DMS153 treated with DMSO at 0.1 percent for 48 hours (cell line): ENCODE results near the gene WASL.

Source experiments
- DNase-seq: peaks from one replicate; lab custom pipeline; 2025; ENCODE audit not compliant: unreplicated experiment; lab: John Stamatoyannopoulos, UW

The WASL gene

DNA sequence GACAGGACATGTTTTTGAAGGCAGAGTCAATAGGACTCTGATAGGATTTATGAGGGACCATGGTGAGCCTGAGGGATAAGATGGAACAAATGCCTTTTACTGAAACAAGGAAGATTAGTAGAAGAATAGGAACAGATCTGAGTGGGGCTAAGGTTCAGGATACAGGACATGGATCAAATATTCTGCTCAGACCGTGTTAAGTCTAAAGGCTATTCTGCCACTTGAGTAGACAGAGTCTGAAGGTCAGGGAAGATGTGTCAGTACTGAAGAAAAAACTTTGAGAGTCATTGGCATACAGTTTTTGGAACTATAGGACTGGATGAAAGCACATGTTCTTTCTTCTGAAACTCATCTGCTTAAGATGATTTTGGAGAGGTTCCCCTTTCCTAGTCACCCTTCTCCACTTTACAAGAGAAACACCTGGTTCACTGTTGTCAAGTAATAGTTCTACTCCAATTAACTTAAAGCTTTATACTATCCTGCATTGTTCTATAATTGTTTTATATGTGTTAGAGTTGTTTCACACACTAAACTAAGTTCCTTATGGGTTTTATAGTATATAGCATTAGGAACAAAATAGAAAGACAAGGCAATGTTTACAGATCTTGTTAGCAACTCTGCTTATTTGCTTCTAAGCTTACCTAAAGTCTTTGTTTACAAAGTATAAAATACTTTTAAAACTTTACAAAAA, 43.4 kb downstream of the WASL start:
- DNase-seq = no peak

- DNase-seq = no peak
Observed at GRCh38 chr7:123695944-123696677, 52.7 kb downstream of the WASL start.

DNA sequence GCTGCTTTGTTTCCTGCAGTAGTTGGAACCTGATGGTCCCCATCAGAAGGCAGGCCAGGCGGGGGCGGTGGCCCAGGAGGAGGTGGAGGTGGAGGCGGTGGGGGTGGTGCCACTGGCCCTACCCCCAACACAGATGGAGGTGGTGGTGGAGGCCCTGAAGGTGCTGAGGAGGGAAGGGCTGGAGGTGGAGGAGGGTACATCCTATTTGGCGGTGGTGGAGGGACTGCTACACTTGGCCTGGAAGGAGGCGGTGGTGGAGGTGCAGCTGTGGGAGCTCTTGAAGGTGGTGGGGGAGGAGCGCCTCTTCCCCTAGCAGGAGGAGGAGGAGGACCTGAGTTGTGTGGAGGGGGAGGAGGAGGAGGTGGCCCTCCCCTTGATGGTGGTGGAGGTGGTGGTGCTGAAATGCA, 56.3 kb downstream of the WASL start:
- DNase-seq = no peak

GRCh38 chr7:123690550-123690949, 58.3 kb downstream of the WASL start:
- DNase-seq = no peak

- DNase-seq = no peak
Observed at GRCh38 chr7:123689250-123689649, 59.6 kb downstream of the WASL start.

- DNase-seq = no peak
Observed at GRCh38 chr7:123687727-123688126, 61.1 kb downstream of the WASL start.

DNA sequence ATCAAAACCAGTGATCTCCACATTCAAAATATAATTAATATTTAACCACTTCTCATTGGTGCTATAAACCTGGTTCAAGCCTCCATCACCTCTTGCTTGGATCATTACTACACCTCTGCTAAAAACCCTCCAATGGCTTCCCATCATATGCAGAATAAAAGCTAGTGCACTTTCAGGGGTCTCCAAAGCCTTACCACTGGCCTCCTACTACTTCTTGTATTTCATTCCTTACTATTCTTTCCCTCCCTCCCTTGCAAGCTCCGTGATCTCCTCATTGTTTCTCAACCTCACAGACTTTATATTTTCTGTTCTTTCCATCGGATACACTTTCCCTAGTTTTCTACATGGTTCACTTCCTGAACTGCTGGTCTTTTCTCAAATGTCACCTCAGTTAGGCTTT, 61.6 kb downstream of the WASL start:
- no peak for DNase-seq

DNA sequence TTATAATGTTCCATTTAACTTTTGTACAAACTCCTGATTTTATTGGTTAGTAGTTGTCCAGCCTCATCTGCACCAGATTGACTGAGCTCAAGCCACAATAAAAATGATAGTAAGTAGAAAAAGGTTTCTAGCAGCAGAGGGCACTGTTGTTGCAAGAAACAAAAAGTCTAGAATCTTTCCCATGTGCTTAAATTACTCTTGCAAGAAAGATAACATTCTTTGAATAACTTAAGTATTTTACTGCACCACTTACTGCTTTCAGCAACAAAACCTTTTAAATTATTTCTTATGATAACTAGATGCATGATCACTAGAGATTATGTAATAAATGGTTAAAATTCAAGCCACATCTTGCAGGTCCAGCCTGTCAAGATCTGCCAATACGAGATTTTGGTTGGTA, 66.1 kb downstream of the WASL start:
- DNase-seq = no peak

DNA sequence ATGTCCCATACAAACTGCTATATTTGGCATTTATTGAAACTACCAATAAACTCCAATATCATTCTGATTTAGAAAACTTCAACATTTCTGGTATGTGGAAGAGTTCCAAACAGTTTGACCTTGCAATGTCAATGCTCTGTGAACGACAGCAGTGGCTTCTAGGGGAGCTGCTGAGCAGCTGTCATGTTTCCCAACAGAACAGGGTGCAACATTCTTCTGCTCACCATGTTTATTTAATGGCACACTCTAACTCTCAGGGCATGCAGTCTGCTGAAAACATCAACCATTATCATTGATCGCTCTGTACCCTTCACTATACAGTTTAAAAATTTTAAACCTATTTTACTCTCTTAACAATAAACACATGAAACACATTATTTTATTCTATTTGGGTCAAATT, 67.2 kb downstream of the WASL start:
- no peak for DNase-seq

DNA sequence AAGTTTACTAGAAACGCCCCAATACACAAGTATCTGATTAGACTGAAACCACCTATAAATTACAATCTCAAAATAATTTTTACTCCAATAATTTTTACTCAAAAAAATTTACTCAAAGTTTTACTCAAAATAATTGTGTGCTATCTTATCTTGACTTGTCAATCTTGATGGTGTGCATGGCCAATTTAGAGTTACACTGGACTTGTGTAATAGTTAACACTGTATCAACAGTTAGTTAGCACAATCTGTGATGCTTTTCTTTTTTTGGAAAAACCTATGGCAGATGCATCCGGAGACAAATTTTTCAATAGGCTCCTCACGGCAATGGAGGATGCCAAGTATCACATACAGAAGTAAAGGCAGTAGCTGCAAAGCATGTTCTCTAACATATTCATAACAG, 68.2 kb downstream of the WASL start:
- DNase-seq = no peak

DNA sequence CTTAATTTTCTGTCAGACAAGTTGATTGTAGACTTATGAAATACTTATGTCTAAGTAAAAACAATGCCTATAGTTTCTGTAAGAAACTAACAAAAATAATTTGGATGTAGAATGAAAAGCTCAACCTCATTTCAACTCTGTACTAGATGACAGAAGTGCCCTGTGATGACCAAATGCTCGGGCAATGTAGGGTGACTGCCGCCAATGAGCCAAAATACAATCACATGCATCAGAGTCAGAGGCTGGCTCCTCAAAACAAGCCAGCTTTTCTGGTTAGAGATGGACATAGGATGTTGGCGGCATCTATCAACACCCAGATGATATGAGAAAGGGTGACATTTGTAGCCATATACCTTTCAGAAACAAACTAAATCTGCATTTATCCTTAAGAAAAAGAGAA, 69.2 kb downstream of the WASL start:
- no peak for DNase-seq

GRCh38 chr7:123677061-123677715, 71.6 kb downstream of the WASL start:
- DNase-seq = no peak

DNA sequence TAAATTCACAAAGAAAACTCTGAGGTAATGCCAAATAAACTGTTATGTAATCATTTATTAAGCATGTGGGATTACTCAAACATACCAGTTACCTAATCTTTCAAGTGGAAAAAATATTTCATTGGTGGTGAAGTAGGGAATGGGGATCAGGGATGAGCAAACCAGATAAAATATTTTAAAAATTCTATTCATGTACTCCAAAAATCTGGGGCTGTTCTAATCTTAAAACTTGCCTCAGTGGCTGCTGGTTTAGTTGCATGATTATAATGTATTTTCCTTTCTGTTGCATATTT, 73.7 kb downstream of the WASL start:
- no peak for DNase-seq

DNA sequence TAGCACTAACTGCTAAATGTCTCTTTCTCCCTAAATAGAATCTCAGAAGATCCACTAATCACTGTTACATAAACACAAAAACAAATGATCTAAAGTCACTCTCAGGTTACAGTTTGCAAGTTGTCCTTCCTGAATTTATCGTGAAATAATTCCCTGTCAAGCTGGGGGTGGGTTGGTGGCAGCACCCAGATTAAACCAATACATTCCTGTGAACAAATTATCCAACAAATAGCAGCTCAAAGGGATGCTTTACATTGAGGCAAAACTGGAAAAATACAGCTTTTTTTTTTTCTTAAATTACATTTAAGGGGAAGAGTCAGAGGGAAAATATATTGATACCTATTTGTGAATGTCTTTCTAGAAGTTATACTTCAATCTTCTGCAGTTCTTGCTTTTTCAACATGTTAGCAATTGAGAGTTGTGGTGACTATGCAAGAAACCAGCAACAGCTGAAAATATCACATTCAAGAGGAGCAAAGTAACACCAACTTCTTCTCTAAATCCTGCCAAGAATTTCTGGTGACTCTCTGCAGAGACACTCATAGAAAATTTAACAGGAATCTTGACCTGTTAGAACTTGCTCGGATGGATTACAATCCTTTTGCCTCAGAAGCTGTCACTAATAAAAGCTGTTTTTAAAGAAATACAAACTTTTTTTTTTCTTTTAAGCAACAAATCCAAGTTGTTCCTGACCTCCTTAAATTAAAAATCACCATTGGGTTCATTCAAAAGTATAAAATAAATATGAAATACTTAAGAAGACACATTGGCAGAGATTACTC, 74.2 kb downstream of the WASL start:
- no peak for DNase-seq

- no peak for DNase-seq
Observed at GRCh38 chr7:123673752-123674398, 74.9 kb downstream of the WASL start.

- DNase-seq = no peak
Observed at GRCh38 chr7:123673137-123673732, 75.6 kb downstream of the WASL start.

DNA sequence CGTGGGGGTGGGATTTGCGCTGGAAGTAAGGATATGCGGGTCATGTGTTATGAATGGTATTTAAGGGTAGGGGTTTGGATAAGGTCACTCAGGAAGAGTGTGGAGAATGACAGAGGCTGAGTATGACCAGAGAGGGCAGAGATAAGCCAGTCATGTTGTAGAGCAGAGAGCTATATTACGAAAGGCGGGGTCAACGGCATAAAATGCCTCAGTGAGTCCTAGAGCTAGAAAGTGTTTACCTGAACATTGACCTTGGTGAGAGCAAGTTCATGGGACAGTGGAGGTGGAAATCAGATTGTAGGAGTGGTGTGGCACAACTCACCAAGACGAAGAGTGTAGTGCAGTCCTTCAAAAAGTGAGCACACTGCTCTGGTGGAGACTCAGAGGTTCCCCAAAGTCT, 79.3 kb downstream of the WASL start:
- DNase-seq = no peak

DNA sequence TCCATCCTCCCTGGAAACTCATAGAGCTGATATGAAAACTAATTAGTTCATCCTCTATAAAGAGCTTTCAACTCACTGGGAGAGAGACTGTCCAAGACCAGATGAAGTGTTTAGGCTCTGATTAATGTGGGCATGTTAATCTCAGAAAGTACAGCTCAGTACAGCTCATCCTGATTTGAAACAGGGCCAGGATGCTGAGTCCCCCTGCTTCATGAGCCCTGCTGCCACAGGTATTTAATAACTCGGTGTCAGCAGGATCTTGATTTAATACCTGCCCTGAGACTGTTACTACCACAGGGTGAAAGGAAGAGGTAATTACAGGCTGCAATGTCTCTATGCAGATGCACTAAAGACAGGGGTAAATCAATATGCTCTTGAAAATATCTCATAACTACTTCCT, 82.3 kb downstream of the WASL start:
- DNase-seq = no peak

DNA sequence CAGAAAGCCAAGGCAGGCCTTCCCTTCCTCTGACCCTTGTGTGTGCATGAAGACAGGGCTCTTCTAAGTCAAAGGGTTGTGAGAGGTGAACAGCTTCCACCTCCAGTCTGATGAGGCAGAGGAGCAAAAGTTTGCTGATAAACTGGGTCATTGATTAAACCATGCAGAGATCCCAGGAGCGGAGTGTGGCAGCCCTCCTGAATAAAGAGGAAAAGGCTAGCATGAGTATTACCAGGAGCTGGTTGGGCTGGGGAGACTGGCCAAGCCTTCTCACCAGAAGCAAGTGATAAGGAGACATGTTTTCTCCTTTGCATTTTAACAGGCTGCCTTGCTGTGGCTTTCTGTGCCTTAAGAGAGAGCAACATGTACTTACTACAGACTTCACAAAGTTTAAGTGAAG, 82.9 kb downstream of the WASL start:
- DNase-seq = no peak

DNA sequence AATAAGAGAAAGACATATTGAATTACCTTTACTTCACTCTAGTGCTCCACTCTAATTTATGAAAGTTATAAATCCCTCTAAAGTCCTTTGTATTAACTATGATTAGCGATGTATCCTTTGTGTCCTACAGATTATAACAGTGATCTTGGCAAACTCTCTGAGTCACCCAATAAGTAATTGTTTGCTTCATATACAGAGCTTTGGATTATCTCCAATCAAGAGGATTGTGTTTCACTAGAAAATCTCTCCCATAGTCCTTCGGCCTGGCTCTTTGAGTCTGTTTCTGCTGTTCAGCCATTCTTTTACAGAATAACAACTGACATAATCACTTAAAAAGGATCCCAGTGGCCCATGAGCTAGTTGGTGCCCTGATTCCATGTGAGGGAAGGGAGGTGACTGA, 83.6 kb downstream of the WASL start:
- no peak for DNase-seq

DNA sequence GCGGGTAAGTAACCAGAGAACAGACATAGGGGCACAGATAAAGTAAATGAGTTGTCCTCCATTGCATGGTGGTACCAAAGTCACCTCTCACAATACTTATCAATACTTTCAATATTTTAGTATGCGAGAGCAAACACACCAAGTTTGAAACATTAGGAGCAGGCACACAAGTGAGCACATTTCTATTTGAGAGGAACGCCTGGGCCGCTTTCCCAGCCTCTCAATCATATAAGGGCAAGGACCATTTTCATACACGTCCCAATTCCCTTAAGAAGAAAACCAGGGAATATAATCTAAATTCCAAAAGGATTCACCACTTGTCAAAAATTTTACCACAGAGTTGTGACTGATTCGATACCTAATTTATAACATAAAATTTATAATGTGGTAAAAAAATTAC, 85.6 kb downstream of the WASL start:
- no peak for DNase-seq
